Testis (tissue), 5 donors: ENCODE measurements around the gene TMEM178B. TPM values are rescaled to one million over a fixed set of nuclear protein-coding genes. Genes with fewer than 3 reads are reported as not detected.
A peak's percentile ranks its signal among the peaks of the same experiment; 100 is the strongest.
"Not testable (repeated sequence)": the region's sequence is repeated elsewhere in the genome, so short reads cannot be mapped to it uniquely, and the experiment has no call there.

Experiments used
- DNase-seq: peaks from one replicate; pipeline ENCODE4 v3.0.0-alpha.2; 2019
- H3K27ac ChIP-seq, 2 donors: fragments of 200-600 bp; sonication (generic); one replicate each; pipeline ENCODE4 v1.5.1; 2019
- H3K27me3 ChIP-seq: fragments of 200-600 bp; sonication (generic); one replicate; pipeline ENCODE4 v1.5.1; 2019
- H3K36me3 ChIP-seq: fragments of 200-600 bp; sonication (generic); one replicate; pipeline ENCODE4 v1.5.1; 2017; ENCODE audit warnings: low read depth; ENCODE audit errors: missing control alignments
- H3K4me1 ChIP-seq: fragments of 200-600 bp; sonication (generic); one replicate; pipeline ENCODE4 v1.5.1; 2019
- H3K4me3 ChIP-seq, 2 donors: fragments of 200-600 bp; sonication (generic); one replicate each; pipeline ENCODE4 v1.5.1; 2017 to 2019
- H3K9me3 ChIP-seq: fragments of 200-600 bp; sonication (generic); one replicate; pipeline ENCODE4 v1.5.1; 2017
- POLR2A ChIP-seq: fragments of 450-650 bp; IDR thresholded peaks from one replicate; pipeline ENCODE4 v1.6.1; 2017; ENCODE audit warnings: antibody characterized with exemption, mild to moderate bottlenecking, moderate library complexity
- WGBS, 2 donors: methylation state at CpG; one replicate each; pipeline ENCODE4 v1.1.5; 2018; 5-methylcytosine and 5-hydroxymethylcytosine counted together
- intact Hi-C: fragments of 100-400 bp; cut with DNase I; formaldehyde crosslinking; loops from one replicate; pipeline ENCODE4 v1.15.1; 2023; ENCODE audit warnings: low total_unique reads
- long read RNA-seq, 2 donors: transcript quantifications; one replicate each; lab custom pipeline, GENCODE V29; 2026
- polyA plus RNA-seq: library from polyadenylated mRNA; stranded (reverse); fragments of 350-450 nt; fragmentation: Illumina TruSeq; extraction: RNeasy Lipid Tissue Mini Kit (QIAGEN cat#74804); gene quantifications from one replicate; pipeline ENCODE4 v1.2.3, GENCODE V29; 2014; ENCODE audit warnings: low read depth, low replicate concordance; ENCODE audit not compliant: insufficient read depth
- total RNA-seq, 2 donors: library from RNA; depleted of rRNA; stranded (reverse); fragments of >200 nt; gene quantifications; one replicate each; pipeline ENCODE4 v1.2.3, GENCODE V29; 2016
- TF ChIP-seq, protein P1 (sequence below), 3 experiments: fragments of 450-650 bp in 2 of 3; fragments of 200-600 bp in 1 of 3; sonication (generic) in 1 of 3; IDR thresholded peaks; one replicate each; pipeline ENCODE4 v1.5.1; 2016 to 2019; ENCODE audit warnings: antibody characterized with exemption in 3 of 3, mild to moderate bottlenecking in 2 of 3, moderate library complexity in 1 of 3

Gene TMEM178B
- 1 to 10 TPM; 1.7 to 7.2 TPM for total RNA-seq
- 2.0 TPM for polyA plus RNA-seq
- long read RNA-seq, donor 1: 0 reads
- long read RNA-seq, donor 2: 0 reads

DNA sequence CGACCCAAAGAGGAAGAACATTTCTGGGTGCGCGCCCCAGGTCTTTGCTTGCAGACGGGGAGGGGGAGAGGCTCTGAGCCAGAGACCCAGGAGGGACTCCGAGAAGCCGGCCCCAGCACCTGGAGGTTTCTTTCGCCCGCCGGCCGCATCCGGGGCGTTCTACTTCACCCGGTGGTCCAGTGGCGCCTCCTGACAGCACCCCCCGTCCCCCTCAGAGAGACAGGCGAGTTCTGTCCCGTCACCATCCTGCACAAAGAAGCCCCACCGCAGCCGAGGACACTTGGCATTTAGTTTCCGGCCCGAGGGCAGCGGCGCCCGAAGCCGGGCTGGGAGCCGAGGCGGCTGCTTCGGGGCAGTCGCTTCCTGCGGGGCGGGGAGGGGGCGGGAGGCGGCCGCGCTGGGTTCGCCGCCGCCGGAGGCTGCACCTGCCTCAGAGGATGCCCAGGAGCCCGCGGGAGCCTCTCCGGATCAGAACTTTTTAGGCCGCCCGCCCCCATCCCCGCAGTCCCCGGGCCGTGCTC lies at the start of gene TMEM178B:
Gene TMEM178B, plus strand, starts transcription at position 424 of the 521 bp plus-strand sequence.
- intact Hi-C loops: no loop called here
- WGBS, 2 donors: 0% methylated on average over 5 to 35 of the region's 47 CpGs
- Histone ChIP-seq H3K27me3 (no peaks in the 10 kb centered on the region), H3K4me1 (peaks cover 10% of the 10 kb centered on the region), H3K27ac (no peak within 1 kb of the TSS), H3K9me3 (no peaks in the 10 kb centered on the region), H3K4me3 (peak within 1 kb of the TSS; percentile 53 to 68), H3K36me3 (no peaks in the 10 kb centered on the region)
- no peak for TF ChIP-seq POLR2A
- TF ChIP-seq, protein P1, sequence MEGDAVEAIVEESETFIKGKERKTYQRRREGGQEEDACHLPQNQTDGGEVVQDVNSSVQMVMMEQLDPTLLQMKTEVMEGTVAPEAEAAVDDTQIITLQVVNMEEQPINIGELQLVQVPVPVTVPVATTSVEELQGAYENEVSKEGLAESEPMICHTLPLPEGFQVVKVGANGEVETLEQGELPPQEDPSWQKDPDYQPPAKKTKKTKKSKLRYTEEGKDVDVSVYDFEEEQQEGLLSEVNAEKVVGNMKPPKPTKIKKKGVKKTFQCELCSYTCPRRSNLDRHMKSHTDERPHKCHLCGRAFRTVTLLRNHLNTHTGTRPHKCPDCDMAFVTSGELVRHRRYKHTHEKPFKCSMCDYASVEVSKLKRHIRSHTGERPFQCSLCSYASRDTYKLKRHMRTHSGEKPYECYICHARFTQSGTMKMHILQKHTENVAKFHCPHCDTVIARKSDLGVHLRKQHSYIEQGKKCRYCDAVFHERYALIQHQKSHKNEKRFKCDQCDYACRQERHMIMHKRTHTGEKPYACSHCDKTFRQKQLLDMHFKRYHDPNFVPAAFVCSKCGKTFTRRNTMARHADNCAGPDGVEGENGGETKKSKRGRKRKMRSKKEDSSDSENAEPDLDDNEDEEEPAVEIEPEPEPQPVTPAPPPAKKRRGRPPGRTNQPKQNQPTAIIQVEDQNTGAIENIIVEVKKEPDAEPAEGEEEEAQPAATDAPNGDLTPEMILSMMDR (IDR thresholded peaks at IDR 0.05): no peak
- DNase-seq: no peak

DNA sequence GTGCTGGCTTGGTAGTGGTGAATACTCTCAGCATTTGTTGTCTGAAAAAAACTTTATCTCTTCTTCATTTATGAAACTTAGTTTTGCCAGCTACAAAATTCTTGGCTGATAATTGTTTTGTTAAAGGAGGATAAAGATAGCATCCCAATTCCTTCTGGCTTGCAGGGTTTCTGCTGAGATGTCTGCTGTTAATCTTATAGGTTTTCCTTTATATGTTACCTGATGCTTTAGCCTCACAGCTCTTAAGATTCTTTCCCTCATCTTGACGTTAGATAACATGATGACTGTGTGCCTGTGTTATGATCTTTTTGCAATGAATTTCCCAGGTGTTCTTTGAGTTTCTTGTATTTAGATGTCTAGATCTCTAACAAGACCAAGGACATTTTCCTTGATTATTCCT lies 49.2 kb upstream of the TMEM178B start:
- no peak for DNase-seq
- TF ChIP-seq, protein P1 (IDR thresholded peaks at IDR 0.05): no peak
- no peak for TF ChIP-seq POLR2A
- intact Hi-C loops: no loop called here
- Histone ChIP-seq H3K27ac (no peak overlapping the region), H3K9me3 (no peaks in the 10 kb centered on the region), H3K27me3 (no peaks in the 10 kb centered on the region), H3K4me3 (no peak overlapping the region), H3K4me1 (no peaks in the 10 kb centered on the region), H3K36me3 (no peaks in the 10 kb centered on the region)
- 78 to 90% methylated on average over 1 of the region's 1 CpG for WGBS, 2 donors

DNA sequence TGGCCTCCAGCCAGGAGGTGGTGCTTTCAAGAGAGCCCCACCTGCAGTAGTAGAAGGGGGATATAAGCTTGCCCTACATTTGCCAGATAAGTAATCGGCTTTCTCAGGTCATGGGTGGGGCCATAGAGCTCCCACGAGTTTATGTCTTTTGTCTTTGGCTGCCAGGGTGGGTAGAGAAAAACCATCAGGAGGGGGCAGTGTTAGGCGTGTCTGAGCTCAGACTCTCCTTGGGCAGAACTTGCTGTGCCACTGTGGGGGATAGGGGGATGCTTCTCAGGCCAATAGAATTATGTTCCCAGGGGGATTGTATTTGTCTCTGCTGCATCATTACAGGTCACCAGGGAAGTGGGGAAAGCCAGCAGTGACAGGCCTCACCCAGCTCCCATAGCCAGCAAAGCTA lies 46.8 kb upstream of the TMEM178B start:
- WGBS, 2 donors: 64 to 73% methylated on average over 3 of the region's 3 CpGs
- no peak overlapping the region for H3K27ac ChIP-seq
- H3K4me3 ChIP-seq: no peak overlapping the region
- intact Hi-C loops: no loop called here
- DNase-seq: no peak
- H3K9me3 ChIP-seq: no peaks in the 10 kb centered on the region
- no peaks in the 10 kb centered on the region for H3K27me3 ChIP-seq
- TF ChIP-seq, protein P1 (IDR thresholded peaks at IDR 0.05): no peak
- no peak for TF ChIP-seq POLR2A
- H3K4me1 ChIP-seq: no peaks in the 10 kb centered on the region
- no peaks in the 10 kb centered on the region for H3K36me3 ChIP-seq

DNA sequence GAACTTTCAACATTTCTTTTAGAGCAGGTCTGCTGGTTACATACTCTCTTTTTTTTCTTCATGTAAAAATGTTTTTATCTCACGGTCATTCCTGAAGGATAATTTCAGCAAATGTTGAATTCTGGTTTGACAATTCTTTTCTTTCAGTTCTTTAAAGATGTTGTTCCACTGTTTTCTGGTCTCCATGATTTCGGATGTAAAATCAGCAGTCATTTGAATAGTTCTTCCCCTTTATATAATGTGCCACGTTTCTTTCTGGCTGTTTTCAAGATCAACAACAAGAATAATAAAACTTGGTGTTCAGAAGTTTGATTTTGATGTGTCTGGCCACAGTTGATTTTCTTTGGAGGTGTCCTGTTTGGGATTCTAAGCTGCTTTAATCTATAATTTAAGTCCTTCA lies 45.1 kb upstream of the TMEM178B start:
- Histone ChIP-seq H3K27me3 (no peaks in the 10 kb centered on the region), H3K4me3 (no peak overlapping the region), H3K4me1 (no peaks in the 10 kb centered on the region), H3K36me3 (no peaks in the 10 kb centered on the region), H3K27ac (no peak overlapping the region), H3K9me3 (no peaks in the 10 kb centered on the region)
- intact Hi-C loops: no loop called here
- WGBS, 2 donors: 83 to 88% methylated on average over 3 of the region's 3 CpGs
- no peak for TF ChIP-seq POLR2A
- TF ChIP-seq, protein P1 (IDR thresholded peaks at IDR 0.05): no peak
- no peak for DNase-seq

DNA sequence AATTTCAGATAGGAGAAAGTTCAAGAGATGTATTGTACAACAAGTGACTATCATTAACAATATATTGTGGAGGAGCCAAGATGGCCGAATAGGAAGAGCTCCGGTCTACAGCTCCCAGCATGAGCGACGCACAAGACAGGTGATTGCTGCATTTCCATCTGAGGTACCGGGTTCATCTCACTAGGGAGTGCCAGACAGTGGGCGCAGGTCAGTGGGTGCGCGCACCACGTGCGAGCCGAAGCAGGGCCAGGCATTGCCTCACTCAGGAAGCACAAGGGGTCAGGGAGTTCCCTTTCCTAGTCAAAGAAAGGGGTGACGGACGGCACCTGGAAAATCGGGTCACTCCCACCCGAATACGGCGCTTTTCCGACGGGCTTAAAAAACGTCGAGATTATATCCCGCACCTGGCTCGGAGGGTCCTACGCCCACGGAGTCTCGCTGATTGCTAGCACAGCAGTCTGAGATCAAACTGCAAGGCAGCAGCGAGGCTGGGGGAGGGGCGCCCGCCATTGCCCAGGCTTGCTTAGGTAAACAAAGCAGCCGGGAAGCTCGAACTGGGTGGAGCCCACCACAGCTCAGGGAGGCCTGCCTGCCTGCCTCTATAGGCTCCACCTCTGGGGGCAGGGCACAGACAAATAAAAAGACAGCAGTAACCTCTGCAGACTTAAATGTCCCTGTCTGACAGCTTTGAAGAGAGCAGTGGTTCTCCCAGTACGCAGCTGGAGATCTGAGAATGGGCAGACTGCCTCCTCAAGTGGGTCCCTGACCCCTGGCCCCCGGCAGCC lies 41.1 kb upstream of the TMEM178B start:
- H3K27ac ChIP-seq, H3K9me3 ChIP-seq, intact Hi-C loops, H3K4me1 ChIP-seq, DNase-seq, H3K36me3 ChIP-seq, H3K27me3 ChIP-seq, H3K4me3 ChIP-seq: not testable (repeated sequence)
- 69 to 82% methylated on average over 12 to 33 of the region's 33 CpGs for WGBS, 2 donors

DNA sequence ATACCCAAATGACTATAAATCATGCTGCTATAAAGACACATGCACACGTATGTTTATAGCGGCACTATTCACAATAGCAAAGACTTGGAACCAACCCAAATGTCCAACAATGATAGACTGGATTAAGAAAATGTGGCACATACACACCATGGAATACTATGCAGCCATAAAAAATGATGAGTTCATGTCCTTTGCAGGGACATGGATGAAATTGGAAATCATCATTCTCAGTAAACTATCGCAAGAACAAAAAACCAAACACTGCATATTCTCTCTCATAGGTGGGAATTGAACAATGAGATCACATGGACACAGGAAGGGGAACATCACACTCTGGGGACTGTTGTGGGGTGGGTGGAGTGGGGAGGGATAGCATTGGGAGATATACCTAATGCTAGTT lies 35.8 kb upstream of the TMEM178B start:
- H3K36me3 ChIP-seq, H3K27me3 ChIP-seq, H3K4me1 ChIP-seq, DNase-seq, H3K4me3 ChIP-seq, H3K9me3 ChIP-seq, H3K27ac ChIP-seq, intact Hi-C loops: not testable (repeated sequence)
- 97 to 98% methylated on average over 3 of the region's 3 CpGs for WGBS, 2 donors
